Common myeloid progenitor, CD34-positive (primary cell): ENCODE data around the gene ELF1.
"Not testable (repeated sequence)": the region's sequence is repeated elsewhere in the genome, so short reads cannot be mapped to it uniquely, and the experiment has no call there.

Experiments used
- CTCF ChIA-PET: fragments of 350-600 bp; sonication (Branson Sonifier 250); formaldehyde crosslinking; loops from one replicate; lab custom pipeline; 2021; ENCODE audit warnings: antibody characterized with exemption; lab: Charles Lee
- POLR2A ChIA-PET: fragments of 350-600 bp; sonication (Branson Sonifier 250); formaldehyde crosslinking; loops from one replicate; lab custom pipeline; 2021; ENCODE audit warnings: antibody characterized with exemption; lab: Charles Lee
- DNase-seq, 3 donors: peaks; one replicate each; pipeline versions ENCODE4 v3.0.0 to v3.0.0-alpha.2; 2013
- H3K27ac ChIP-seq, 2 experiments: 1 replicate in 1 of 2; 2 replicates in 1 of 2; pipeline ENCODE4 v1.7.0; 2013; ENCODE audit warnings: inconsistent platforms in 2 of 2, low read length in 2 of 2, mild to moderate bottlenecking in 2 of 2, low read depth in 1 of 2, moderate library complexity in 1 of 2; ENCODE audit not compliant: severe bottlenecking in 2 of 2, insufficient read depth in 1 of 2, poor library complexity in 1 of 2
- H3K27me3 ChIP-seq, 5 experiments: replicated peaks in 2 of 5; 1 replicate in 3 of 5; 2 replicates in 2 of 5; pipeline versions ENCODE4 v1.6.1 to v1.7.0; 2013; ENCODE audit warnings: low read length in 4 of 5, mild to moderate bottlenecking in 2 of 5, moderate library complexity in 2 of 5, inconsistent platforms in 1 of 5; ENCODE audit not compliant: insufficient read depth in 5 of 5, control insufficient read depth in 4 of 5
- H3K36me3 ChIP-seq, 4 experiments: 1 replicate in 2 of 4; 2 replicates in 2 of 4; pipeline versions ENCODE4 v1.6.1 to v1.7.0; 2013; ENCODE audit warnings: low read length in 3 of 4, control low read depth in 1 of 4, mild to moderate bottlenecking in 1 of 4; ENCODE audit not compliant: control insufficient read depth in 4 of 4, insufficient read depth in 4 of 4
- H3K4me1 ChIP-seq, 4 experiments: 1 replicate in 3 of 4; 2 replicates in 1 of 4; pipeline versions ENCODE4 v1.6.1 to v1.7.1; 2013; ENCODE audit warnings: low read length in 3 of 4, mild to moderate bottlenecking in 3 of 4, control low read depth in 1 of 4, inconsistent platforms in 1 of 4, moderate library complexity in 1 of 4; ENCODE audit not compliant: control insufficient read depth in 4 of 4, insufficient read depth in 4 of 4; ENCODE audit errors: control extremely low read depth in 1 of 4
- H3K4me3 ChIP-seq, 7 experiments: 1 replicate in 4 of 7; 2 replicates in 3 of 7; pipeline versions ENCODE4 v1.5.1 to v1.7.0; 2013; ENCODE audit warnings: mild to moderate bottlenecking in 7 of 7, low read length in 6 of 7, moderate library complexity in 6 of 7, inconsistent platforms in 2 of 7, low read depth in 2 of 7, control low read depth in 1 of 7; ENCODE audit not compliant: insufficient read depth in 4 of 7, control insufficient read depth in 1 of 7; ENCODE audit errors: extremely low read depth in 1 of 7
- H3K9me3 ChIP-seq, 5 experiments: 1 replicate in 4 of 5; 2 replicates in 1 of 5; pipeline versions ENCODE4 v1.6.1 to v1.7.1; 2013; ENCODE audit warnings: low read length in 4 of 5, mild to moderate bottlenecking in 2 of 5, inconsistent platforms in 1 of 5, low read depth in 1 of 5, moderate library complexity in 1 of 5; ENCODE audit not compliant: control insufficient read depth in 4 of 5, insufficient read depth in 2 of 5; ENCODE audit errors: control extremely low read depth in 1 of 5
- WGBS: methylation state at CpG from one replicate; pipeline ENCODE4 v1.1.5; 2013; ENCODE audit not compliant: insufficient coverage; 5-methylcytosine and 5-hydroxymethylcytosine counted together

ELF1 gene

DNA sequence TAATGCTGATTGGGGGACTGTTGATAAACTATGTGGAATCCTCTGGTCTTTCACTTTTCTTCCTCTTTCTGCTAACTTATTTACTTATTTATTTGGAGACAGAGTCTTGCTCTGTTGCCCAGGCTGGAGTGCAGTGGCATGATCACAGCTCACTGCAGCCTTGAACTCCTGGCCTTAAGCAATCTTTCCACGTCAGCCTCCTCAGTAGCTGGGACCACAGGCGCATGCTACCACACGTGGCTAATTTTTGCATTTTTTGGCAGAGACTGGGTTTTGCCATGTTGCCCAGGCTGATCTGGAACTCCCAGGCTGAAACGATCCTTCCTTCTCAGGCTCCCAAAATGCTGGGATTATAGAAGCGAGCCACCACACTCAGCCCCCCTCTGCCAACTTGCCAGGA lies 77.5 kb downstream of the ELF1 start:
- CTCF ChIA-PET, result no interaction called here
- WGBS, result 98% methylated on average over 5 of the region's 5 CpGs
- peaks cover 27 to 90% (median 58%) of the 10 kb centered on the region in 4 experiments for H3K36me3 ChIP-seq
- POLR2A ChIA-PET, result interaction anchor here (1.0 kb wide), 1 partner anchor 10 kb away, joined by 3 read pairs; no protein-coding TSS in a partner anchor
- peaks cover 0 to 3% (median 1%) of the 10 kb centered on the region in 4 experiments for H3K4me1 ChIP-seq
- no peaks in the 10 kb centered on the region for H3K27me3 ChIP-seq
- H3K27ac ChIP-seq, result no peak overlapping the region
- no peak overlapping the region for H3K4me3 ChIP-seq
- no peak for DNase-seq
- no peaks in the 10 kb centered on the region for H3K9me3 ChIP-seq

DNA sequence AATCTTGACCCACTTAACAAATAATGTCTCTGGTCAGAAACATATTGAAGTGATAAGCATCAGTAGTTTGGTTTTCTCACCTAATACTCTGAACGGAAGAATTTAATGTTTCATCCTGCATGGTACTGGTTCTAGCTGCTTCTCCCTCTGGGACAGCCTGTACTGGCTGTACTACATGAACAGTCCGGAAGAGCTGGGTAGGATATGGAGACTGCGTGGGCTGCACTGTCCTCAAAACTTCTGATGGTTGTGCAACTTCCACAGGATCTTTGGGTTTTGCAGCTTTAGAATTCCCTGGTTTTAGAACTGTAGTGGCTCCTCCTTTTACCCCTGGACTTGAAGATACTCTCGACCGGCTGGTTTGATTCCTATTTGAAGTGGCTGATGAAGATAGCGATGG lies 78.3 kb downstream of the ELF1 start:
- ChIA-PET POLR2A (interaction anchor here (1.0 kb wide), 1 partner anchor 114 kb away, joined by 4 read pairs; no protein-coding TSS in a partner anchor), CTCF (no interaction called here)
- no peaks in the 10 kb centered on the region for H3K4me1 ChIP-seq
- peaks cover 26 to 88% (median 57%) of the 10 kb centered on the region in 4 experiments for H3K36me3 ChIP-seq
- no peaks in the 10 kb centered on the region for H3K9me3 ChIP-seq
- no peak overlapping the region for H3K4me3 ChIP-seq
- no peak overlapping the region for H3K27ac ChIP-seq
- DNase-seq, result no peak
- 100% methylated on average over 3 of the region's 6 CpGs for WGBS
- H3K27me3 ChIP-seq, result no peaks in the 10 kb centered on the region

DNA sequence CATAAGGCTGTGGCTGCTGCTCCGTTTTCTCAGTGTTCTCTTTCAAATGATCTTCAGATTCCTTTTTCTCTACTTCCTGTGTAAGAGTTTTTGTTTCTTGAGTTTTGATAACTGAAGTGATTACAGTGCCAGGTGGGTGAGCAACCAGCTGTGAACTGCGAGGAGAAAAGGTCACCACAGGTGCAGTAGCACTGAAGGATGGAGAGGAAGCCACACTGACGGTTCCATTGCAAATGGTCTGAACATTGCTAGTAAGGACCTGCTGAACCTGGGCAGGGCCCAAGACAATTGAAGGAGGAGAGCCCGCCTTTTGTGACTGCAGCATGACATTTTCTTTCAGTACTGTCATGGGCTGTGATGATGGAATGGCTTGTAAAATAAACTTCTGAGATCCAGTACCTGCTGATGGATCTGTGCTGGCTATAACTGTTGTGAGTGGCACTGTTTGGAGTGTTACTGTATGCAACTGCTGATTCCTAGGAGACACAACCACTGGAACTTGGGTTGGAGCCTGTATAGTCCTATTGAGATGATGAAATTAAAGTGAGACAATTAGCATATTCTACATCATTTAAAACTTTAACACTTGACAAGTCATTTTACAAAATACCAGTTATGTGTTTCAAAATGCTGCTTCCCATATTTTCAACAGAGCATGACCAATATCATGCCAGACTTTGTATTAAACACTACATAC lies 85.5 kb downstream of the ELF1 start:
- Histone ChIP-seq H3K36me3 (peaks cover 19 to 87% (median 48%) of the 10 kb centered on the region in 4 experiments), H3K27me3 (no peaks in the 10 kb centered on the region), H3K27ac (peak overlapping the region in 1 of 2 experiments; percentile 43), H3K9me3 (no peaks in the 10 kb centered on the region), H3K4me3 (no peak overlapping the region), H3K4me1 (no peaks in the 10 kb centered on the region)
- ChIA-PET POLR2A (no interaction called here), CTCF (interaction anchor here (0.9 to 2.0 kb wide), 3 partner anchors 12 to 41 kb away, joined by 3 to 7 read pairs (median 3); no protein-coding TSS in a partner anchor)
- no peak for DNase-seq
- 86% methylated on average over 3 of the region's 4 CpGs for WGBS

DNA sequence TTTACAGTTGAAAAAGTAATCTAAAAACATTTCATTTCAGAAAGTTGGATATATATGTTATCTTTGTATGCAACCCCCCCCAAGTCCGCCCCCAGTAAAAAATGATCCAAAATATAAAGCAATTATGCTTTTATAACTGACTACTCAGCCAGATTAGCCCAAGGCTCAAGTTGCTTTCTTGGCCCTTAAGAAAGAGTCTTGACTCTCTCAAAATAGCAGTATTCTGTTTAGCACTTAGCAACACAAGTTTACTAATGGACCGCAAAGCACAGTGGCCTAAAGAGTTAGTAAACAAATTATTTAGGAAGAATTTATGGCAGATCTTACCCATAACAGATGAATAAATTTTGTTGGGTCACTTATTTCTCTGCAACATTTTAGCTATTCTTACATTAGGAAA lies 86.9 kb downstream of the ELF1 start:
- POLR2A ChIA-PET, result no interaction called here

DNA sequence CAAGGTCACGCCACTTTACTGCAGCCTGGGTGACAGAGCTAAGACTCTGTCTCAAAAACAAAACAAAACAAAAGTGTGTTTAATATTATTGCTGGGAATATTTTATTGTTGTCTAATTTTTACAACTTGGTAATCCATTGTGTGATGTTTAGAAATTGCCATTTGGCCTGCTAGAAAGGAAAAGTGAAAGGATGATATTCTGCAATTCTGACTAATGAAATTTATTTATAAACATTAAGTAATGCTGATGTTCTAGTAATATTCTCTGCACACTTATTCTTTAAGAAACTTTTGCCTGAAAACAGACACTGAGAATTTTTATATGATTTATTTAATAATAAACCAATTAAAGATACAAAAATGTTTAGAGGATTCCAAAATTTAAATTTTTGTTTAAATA lies 87.4 kb downstream of the ELF1 start:
- H3K27me3 ChIP-seq, result no peaks in the 10 kb centered on the region
- H3K4me3 ChIP-seq, result no peak overlapping the region
- no peak overlapping the region for H3K27ac ChIP-seq
- H3K36me3 ChIP-seq, result peaks cover 12 to 73% (median 45%) of the 10 kb centered on the region in 4 experiments
- CTCF ChIA-PET, result no interaction called here
- no peaks in the 10 kb centered on the region for H3K9me3 ChIP-seq
- DNase-seq, result no peak
- POLR2A ChIA-PET, result interaction anchor here (1.1 kb wide), 1 partner anchor 10 kb away, joined by 3 read pairs; no protein-coding TSS in a partner anchor
- no peaks in the 10 kb centered on the region for H3K4me1 ChIP-seq
- no CpG with 5 or more reads among the region's 1 CpG for WGBS

More for the DNA sequence above, 86.9 kb downstream of the ELF1 start:
- CTCF ChIA-PET, result interaction anchor here (0.9 kb wide), 1 partner anchor 16 kb away, joined by 3 read pairs; no protein-coding TSS in a partner anchor
- Histone ChIP-seq H3K27ac (no peak overlapping the region), H3K9me3 (no peaks in the 10 kb centered on the region), H3K4me3 (no peak overlapping the region), H3K27me3 (no peaks in the 10 kb centered on the region), H3K36me3 (peaks cover 14 to 75% (median 45%) of the 10 kb centered on the region in 4 experiments), H3K4me1 (no peaks in the 10 kb centered on the region)
- WGBS, result no CpG with 5 or more reads among the region's 2 CpGs
- no peak for DNase-seq

DNA sequence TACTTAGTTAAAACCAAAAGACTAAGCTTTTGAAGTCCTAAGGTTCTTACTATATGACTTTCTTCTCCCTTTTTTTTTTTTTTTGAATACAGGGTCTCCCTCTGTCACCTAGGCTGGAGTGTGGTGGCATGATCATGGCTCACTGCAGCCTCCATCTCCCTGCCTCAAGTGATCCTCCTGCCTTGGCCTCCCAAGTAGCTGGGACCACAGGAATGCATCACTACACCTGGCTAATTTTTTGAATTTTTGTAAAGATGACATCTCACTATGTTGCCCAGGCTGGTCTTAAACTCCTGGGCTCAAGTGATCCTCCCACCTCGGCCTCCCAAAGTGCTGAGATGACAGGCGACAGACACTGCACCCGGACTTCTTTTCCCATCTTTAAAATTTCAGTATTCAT lies 89.2 kb downstream of the ELF1 start:
- H3K4me3 ChIP-seq, H3K27ac ChIP-seq, H3K4me1 ChIP-seq, H3K9me3 ChIP-seq, DNase-seq, H3K27me3 ChIP-seq: not testable (repeated sequence)
- WGBS, result 100% methylated on average over 3 of the region's 3 CpGs
- ChIA-PET POLR2A (interaction anchor here (0.6 kb wide), 1 partner anchor 9 kb away, joined by 3 read pairs; no protein-coding TSS in a partner anchor), CTCF (interaction anchor here (1.0 to 1.6 kb wide), 2 partner anchors 9 to 140 kb away, joined by 4 read pairs; partner anchors contain the start of gene SLC25A15)
- peaks cover 12 to 60% (median 37%) of the 10 kb centered on the region in 4 experiments for H3K36me3 ChIP-seq

DNA sequence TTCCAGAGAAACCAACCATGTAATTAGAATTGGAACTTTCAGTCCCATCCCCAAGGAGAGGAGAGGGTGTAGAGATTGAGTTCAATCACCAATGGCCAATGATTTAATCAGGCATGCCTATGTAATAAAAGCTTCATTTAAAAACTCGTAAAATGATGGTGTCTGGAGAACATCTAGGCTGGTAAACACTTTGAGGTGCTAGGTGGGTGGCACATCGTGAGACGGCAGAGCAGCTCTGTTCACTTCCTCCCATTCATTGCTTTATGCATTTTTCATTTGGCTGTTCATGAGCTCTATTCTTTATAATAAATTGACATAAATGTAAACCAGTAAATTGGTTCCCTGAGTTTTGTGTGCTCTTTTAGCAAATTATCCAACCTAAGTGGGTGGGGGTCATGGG lies 90.1 kb downstream of the ELF1 start:
- ChIA-PET CTCF (interaction anchor here (0.9 to 1.6 kb wide), 3 partner anchors 84 to 146 kb away, joined by 3 to 4 read pairs (median 3); partner anchors contain the start of gene SLC25A15), POLR2A (no interaction called here)
- DNase-seq, result no peak
- Histone ChIP-seq H3K9me3 (no peaks in the 10 kb centered on the region), H3K27ac (no peak overlapping the region), H3K27me3 (no peaks in the 10 kb centered on the region), H3K36me3 (peaks cover 12 to 57% (median 33%) of the 10 kb centered on the region in 4 experiments), H3K4me1 (no peaks in the 10 kb centered on the region), H3K4me3 (no peak overlapping the region)
- no CpG with 5 or more reads among the region's 3 CpGs for WGBS
